Mesendoderm (in vitro differentiated cells): Measurements from ENCODE around the gene TCF12.
A peak's percentile ranks its signal among the peaks of the same experiment; 100 is the strongest.
"Not testable (repeated sequence)": the region's sequence is repeated elsewhere in the genome, so short reads cannot be mapped to it uniquely, and the experiment has no call there.

Experiments
- DNase-seq: peaks from one replicate; pipeline ENCODE4 v3.0.0; 2013
- H2AK5ac ChIP-seq: 2 replicates; pipeline ENCODE4 v1.6.1; 2013; ENCODE audit warnings: low read length, inconsistent platforms
- H2BK120ac ChIP-seq: 2 replicates; pipeline ENCODE4 v1.6.1; 2013; ENCODE audit warnings: low read depth, mild to moderate bottlenecking, low read length, moderate library complexity, mixed read lengths
- H2BK15ac ChIP-seq: replicated peaks from 2 replicates; pipeline ENCODE4 v1.6.1; 2013; ENCODE audit warnings: low read depth, mild to moderate bottlenecking, moderate library complexity
- H2BK5ac ChIP-seq: 2 replicates; pipeline ENCODE4 v1.6.1; 2013; ENCODE audit warnings: low read length, inconsistent platforms
- H3K18ac ChIP-seq: 2 replicates; pipeline ENCODE4 v1.6.1; 2013; ENCODE audit warnings: mild to moderate bottlenecking, low read length, mixed read lengths
- H3K23ac ChIP-seq: one replicate; pipeline ENCODE4 v1.6.1; 2013; ENCODE audit warnings: low read length
- H3K27ac ChIP-seq: 2 replicates; pipeline ENCODE4 v1.5.1; 2013; ENCODE audit warnings: low read depth, mild to moderate bottlenecking, inconsistent platforms, low read length, moderate library complexity
- H3K27me3 ChIP-seq: 2 replicates; pipeline ENCODE4 v1.6.1; 2013; ENCODE audit warnings: low read length, control low read depth, mild to moderate bottlenecking, inconsistent platforms; ENCODE audit not compliant: insufficient read depth, poor library complexity
- H3K36me3 ChIP-seq: 2 replicates; pipeline ENCODE4 v1.6.1; 2013; ENCODE audit warnings: low read length, inconsistent platforms; ENCODE audit not compliant: control insufficient read depth, insufficient read depth
- H3K4ac ChIP-seq: one replicate; pipeline ENCODE4 v1.6.1; 2013; ENCODE audit warnings: low read depth, mild to moderate bottlenecking, low read length, moderate library complexity
- H3K4me1 ChIP-seq: 2 replicates; pipeline ENCODE4 v1.6.1; 2013; ENCODE audit warnings: low read depth, low read length, inconsistent platforms; ENCODE audit not compliant: control insufficient read depth
- H3K4me2 ChIP-seq: 2 replicates; pipeline ENCODE4 v1.6.1; 2013; ENCODE audit warnings: low read length
- H3K4me3 ChIP-seq: 2 replicates; pipeline ENCODE4 v1.5.1; 2013; ENCODE audit warnings: mild to moderate bottlenecking, low read length
- H3K56ac ChIP-seq: one replicate; pipeline ENCODE4 v1.6.1; 2013; ENCODE audit warnings: low read length
- H3K79me1 ChIP-seq: 2 replicates; pipeline ENCODE4 v1.6.1; 2013; ENCODE audit warnings: low read length, inconsistent platforms
- H3K79me2 ChIP-seq: 2 replicates; pipeline ENCODE4 v1.6.1; 2013; ENCODE audit warnings: mild to moderate bottlenecking, low read length; ENCODE audit not compliant: control insufficient read depth, insufficient read depth
- H3K9ac ChIP-seq: 2 replicates; pipeline ENCODE4 v1.6.1; 2013; ENCODE audit warnings: low read length, inconsistent platforms
- H4K5ac ChIP-seq: one replicate; pipeline ENCODE4 v1.6.1; 2013; ENCODE audit warnings: low read length
- H4K8ac ChIP-seq: one replicate; pipeline ENCODE4 v1.6.1; 2013; ENCODE audit warnings: low read depth, mild to moderate bottlenecking, control low read depth, low read length, moderate library complexity
- WGBS: extraction: QIAGEN DNeasy Blood & Tissue Kit; methylation state at CpG from one replicate; pipeline ENCODE4 v1.1.7; 2013; ENCODE audit warnings: low lambda C conversion rate, missing lambda C conversion rate; ENCODE audit not compliant: insufficient coverage; ENCODE audit errors: extremely low coverage; 5-methylcytosine and 5-hydroxymethylcytosine counted together

The TCF12 gene

GRCh38 chr15:57150066-57150865 lies 231.8 kb downstream of the TCF12 start:
- Histone ChIP-seq H4K8ac (no peak overlapping the region), H2BK15ac (no peak overlapping the region), H3K4me1 (no peaks in the 10 kb centered on the region), H2BK5ac (no peak overlapping the region), H3K56ac (no peak overlapping the region), H3K79me2 (no peaks in the 10 kb centered on the region), H4K5ac (no peak overlapping the region), H3K9ac (no peak overlapping the region), H3K36me3 (peaks cover 2% of the 10 kb centered on the region), H3K18ac (no peak overlapping the region), H2AK5ac (no peak overlapping the region), H3K4me2 (no peak overlapping the region), H3K23ac (no peak overlapping the region), H3K27ac (no peak overlapping the region), H3K4me3 (no peak overlapping the region), H3K27me3 (no peaks in the 10 kb centered on the region), H3K79me1 (no peaks in the 10 kb centered on the region), H3K4ac (no peak overlapping the region), H2BK120ac (no peak overlapping the region)
- 100% methylated on average over 1 of the region's 4 CpGs for WGBS
- no peak for DNase-seq

GRCh38 chr15:57150866-57151203 lies 232.4 kb downstream of the TCF12 start:
- not testable (repeated sequence) for H3K4me3 ChIP-seq, H2AK5ac ChIP-seq, H2BK120ac ChIP-seq, H2BK5ac ChIP-seq, H3K27me3 ChIP-seq, H2BK15ac ChIP-seq, H3K4ac ChIP-seq, H3K23ac ChIP-seq, H3K4me2 ChIP-seq, H3K27ac ChIP-seq, H3K56ac ChIP-seq, H3K79me2 ChIP-seq, H3K18ac ChIP-seq, H4K8ac ChIP-seq, DNase-seq, H4K5ac ChIP-seq, H3K4me1 ChIP-seq, H3K79me1 ChIP-seq, H3K36me3 ChIP-seq, H3K9ac ChIP-seq
- WGBS = no CpG with 5 or more reads among the region's 1 CpG

GRCh38 chr15:57152133-57152532 lies 233.7 kb downstream of the TCF12 start:
- H3K36me3 ChIP-seq = peaks cover 2% of the 10 kb centered on the region
- no CpG with 5 or more reads among the region's 1 CpG for WGBS
- H2AK5ac ChIP-seq = no peak overlapping the region
- H4K5ac ChIP-seq = no peak overlapping the region
- H3K79me2 ChIP-seq = no peaks in the 10 kb centered on the region
- no peak overlapping the region for H4K8ac ChIP-seq
- H3K79me1 ChIP-seq = no peaks in the 10 kb centered on the region
- H3K4ac ChIP-seq = no peak overlapping the region
- no peak overlapping the region for H3K23ac ChIP-seq
- no peaks in the 10 kb centered on the region for H3K4me1 ChIP-seq
- DNase-seq = no peak
- H3K18ac ChIP-seq = no peak overlapping the region
- H3K4me2 ChIP-seq = no peak overlapping the region
- H3K27ac ChIP-seq = no peak overlapping the region
- H3K4me3 ChIP-seq = no peak overlapping the region
- no peak overlapping the region for H3K9ac ChIP-seq
- no peaks in the 10 kb centered on the region for H3K27me3 ChIP-seq
- no peak overlapping the region for H2BK120ac ChIP-seq
- H2BK15ac ChIP-seq = no peak overlapping the region
- no peak overlapping the region for H2BK5ac ChIP-seq
- H3K56ac ChIP-seq = no peak overlapping the region

- no peak overlapping the region for H3K4ac ChIP-seq
- DNase-seq = no peak
- H3K79me2 ChIP-seq = no peaks in the 10 kb centered on the region
- H3K79me1 ChIP-seq = no peaks in the 10 kb centered on the region
- H2BK15ac ChIP-seq = no peak overlapping the region
- H3K23ac ChIP-seq = no peak overlapping the region
- no CpG with 5 or more reads among the region's 3 CpGs for WGBS
- no peak overlapping the region for H2BK5ac ChIP-seq
- no peak overlapping the region for H2AK5ac ChIP-seq
- H3K18ac ChIP-seq = no peak overlapping the region
- no peak overlapping the region for H4K5ac ChIP-seq
- H3K9ac ChIP-seq = no peak overlapping the region
- no peak overlapping the region for H3K4me3 ChIP-seq
- H2BK120ac ChIP-seq = no peak overlapping the region
- no peak overlapping the region for H3K4me2 ChIP-seq
- H3K27me3 ChIP-seq = no peaks in the 10 kb centered on the region
- no peaks in the 10 kb centered on the region for H3K4me1 ChIP-seq
- H3K27ac ChIP-seq = no peak overlapping the region
- H3K56ac ChIP-seq = no peak overlapping the region
- H3K36me3 ChIP-seq = peaks cover 2% of the 10 kb centered on the region
- peak overlapping the region; percentile 56 for H4K8ac ChIP-seq
Measured at GRCh38 chr15:57152666-57153539, 234.5 kb downstream of the TCF12 start.

GRCh38 chr15:57156210-57156884 lies 237.9 kb downstream of the TCF12 start:
- H3K4me3 ChIP-seq = no peak overlapping the region
- no peak overlapping the region for H2AK5ac ChIP-seq
- H2BK15ac ChIP-seq = no peak overlapping the region
- H2BK120ac ChIP-seq = no peak overlapping the region
- no CpG with 5 or more reads among the region's 3 CpGs for WGBS
- H3K18ac ChIP-seq = no peak overlapping the region
- no peak overlapping the region for H3K56ac ChIP-seq
- H2BK5ac ChIP-seq = no peak overlapping the region
- no peak overlapping the region for H3K4ac ChIP-seq
- H3K36me3 ChIP-seq = peaks cover 2% of the 10 kb centered on the region
- no peaks in the 10 kb centered on the region for H3K79me1 ChIP-seq
- H3K9ac ChIP-seq = no peak overlapping the region
- no peak overlapping the region for H3K23ac ChIP-seq
- no peak overlapping the region for H4K5ac ChIP-seq
- H4K8ac ChIP-seq = no peak overlapping the region
- no peak overlapping the region for H3K27ac ChIP-seq
- no peak overlapping the region for H3K4me2 ChIP-seq
- no peaks in the 10 kb centered on the region for H3K4me1 ChIP-seq
- DNase-seq = no peak
- H3K79me2 ChIP-seq = no peaks in the 10 kb centered on the region
- no peaks in the 10 kb centered on the region for H3K27me3 ChIP-seq
